Endothelial cell of umbilical vein (primary cell): ENCODE results near the gene TRIM29.

Experiments
- CTCF ChIP-seq, 2 donors: IDR thresholded peaks; 1 replicate in 1 of 2; 2 replicates in 1 of 2; pipeline ENCODE4 v1.5.1; 2011; ENCODE audit warnings: low read length in 2 of 2, mild to moderate bottlenecking in 2 of 2, moderate library complexity in 2 of 2, control low read depth in 1 of 2, inconsistent platforms in 1 of 2, low read depth in 1 of 2; ENCODE audit not compliant: insufficient read depth in 1 of 2; ENCODE audit errors: extremely low read depth in 1 of 2
- JUN ChIP-seq: IDR thresholded peaks from 2 replicates; pipeline ENCODE4 v1.6.1; 2011; ENCODE audit warnings: borderline replicate concordance, low read depth; ENCODE audit not compliant: insufficient read length, insufficient read depth
- POLR2A ChIP-seq: IDR thresholded peaks from 2 replicates; pipeline ENCODE4 v1.6.1; 2012; ENCODE audit warnings: low read depth, mild to moderate bottlenecking, control low read depth, low read length
- POLR2AphosphoS5 ChIP-seq: IDR thresholded peaks from 2 replicates; pipeline ENCODE4 v1.6.1; 2012; ENCODE audit warnings: low read depth, mild to moderate bottlenecking, control low read depth, low read length, moderate library complexity; ENCODE audit not compliant: insufficient read depth

- TF ChIP-seq POLR2A (no peak), CTCF (IDR thresholded peaks at IDR 0.05; ENCODE audit: extremely low read depth in 1 of 2, insufficient read depth in 1 of 2, low read depth in 1 of 2, low read length in 2 of 2) (no peak), POLR2AphosphoS5 (no peak), JUN (no peak)
Measured at GRCh38 chr11:120144501-120144900, 6.6 kb upstream of the TRIM29 start.
